ENCODE data around the gene RTN1.

- TF ChIP-seq, protein P1, sequence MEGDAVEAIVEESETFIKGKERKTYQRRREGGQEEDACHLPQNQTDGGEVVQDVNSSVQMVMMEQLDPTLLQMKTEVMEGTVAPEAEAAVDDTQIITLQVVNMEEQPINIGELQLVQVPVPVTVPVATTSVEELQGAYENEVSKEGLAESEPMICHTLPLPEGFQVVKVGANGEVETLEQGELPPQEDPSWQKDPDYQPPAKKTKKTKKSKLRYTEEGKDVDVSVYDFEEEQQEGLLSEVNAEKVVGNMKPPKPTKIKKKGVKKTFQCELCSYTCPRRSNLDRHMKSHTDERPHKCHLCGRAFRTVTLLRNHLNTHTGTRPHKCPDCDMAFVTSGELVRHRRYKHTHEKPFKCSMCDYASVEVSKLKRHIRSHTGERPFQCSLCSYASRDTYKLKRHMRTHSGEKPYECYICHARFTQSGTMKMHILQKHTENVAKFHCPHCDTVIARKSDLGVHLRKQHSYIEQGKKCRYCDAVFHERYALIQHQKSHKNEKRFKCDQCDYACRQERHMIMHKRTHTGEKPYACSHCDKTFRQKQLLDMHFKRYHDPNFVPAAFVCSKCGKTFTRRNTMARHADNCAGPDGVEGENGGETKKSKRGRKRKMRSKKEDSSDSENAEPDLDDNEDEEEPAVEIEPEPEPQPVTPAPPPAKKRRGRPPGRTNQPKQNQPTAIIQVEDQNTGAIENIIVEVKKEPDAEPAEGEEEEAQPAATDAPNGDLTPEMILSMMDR (IDR thresholded peaks at IDR 0.05; ENCODE audit: insufficient read depth, low read length, poor library complexity, severe bottlenecking) = no peak
- TF ChIP-seq EZH2phosphoT487 (conservative IDR thresholded peaks at IDR 0.05; ENCODE audit: low read length) = no peak
Observed at GRCh38 chr14:59895721-59896120, 25.1 kb upstream of the RTN1 start.
